DND-41 (cell line): ENCODE measurements around the gene MRPL14.

Source experiments
- ATAC-seq: fragments of 200-7000 bp; cut with Tn5 transposase; 3 replicates; pipeline ENCODE4 v1.9.1; 2021; ENCODE audit warnings: low read depth; ENCODE audit not compliant: insufficient read depth
- DNase-seq: peaks from one replicate; pipeline ENCODE4 v3.0.0-alpha.2; 2020
- H2AFZ ChIP-seq: 2 replicates; pipeline ENCODE4 v1.6.0; 2012; ENCODE audit warnings: low read depth, low read length
- H3K27ac ChIP-seq: 2 replicates; pipeline ENCODE4 v1.5.1; 2012; ENCODE audit warnings: low read length, inconsistent platforms
- H3K27me3 ChIP-seq: fragments of 200-600 bp; sonication (generic); 2 replicates; pipeline ENCODE4 v1.6.0; 2012; ENCODE audit warnings: low read length, mild to moderate bottlenecking, inconsistent platforms; ENCODE audit not compliant: insufficient read depth, poor library complexity
- H3K36me3 ChIP-seq: 2 replicates; pipeline ENCODE4 v1.5.1; 2012; ENCODE audit warnings: low read length, inconsistent platforms; ENCODE audit not compliant: insufficient read depth
- H3K4me1 ChIP-seq: 2 replicates; pipeline ENCODE4 v1.5.1; 2012; ENCODE audit warnings: mild to moderate bottlenecking, low read length; ENCODE audit not compliant: insufficient read depth
- H3K4me2 ChIP-seq: 2 replicates; pipeline ENCODE4 v1.6.0; 2012; ENCODE audit warnings: mild to moderate bottlenecking, moderate library complexity, low read length, inconsistent platforms; ENCODE audit not compliant: insufficient read depth
- H3K4me3 ChIP-seq, 2 experiments: fragments of 200-600 bp in 1 of 2; shearing (Covaris generic) in 1 of 2; 2 replicates each; pipeline ENCODE4 v1.5.1; 2012 to 2016; ENCODE audit warnings: inconsistent platforms in 2 of 2, low read length in 2 of 2, mild to moderate bottlenecking in 2 of 2, low read depth in 1 of 2, moderate library complexity in 1 of 2
- H3K79me2 ChIP-seq: 2 replicates; pipeline ENCODE4 v1.6.0; 2012; ENCODE audit warnings: low read length, inconsistent platforms; ENCODE audit not compliant: insufficient read depth
- H3K9ac ChIP-seq: 2 replicates; pipeline ENCODE4 v1.6.0; 2012; ENCODE audit warnings: low read depth, mild to moderate bottlenecking, inconsistent platforms, low read length, moderate library complexity
- H3K9me3 ChIP-seq: 2 replicates; pipeline ENCODE4 v1.5.1; 2012; ENCODE audit warnings: low read length, moderate library complexity, mild to moderate bottlenecking, inconsistent platforms; ENCODE audit not compliant: insufficient read depth, severe bottlenecking
- H4K20me1 ChIP-seq: 2 replicates; pipeline ENCODE4 v1.6.0; 2012; ENCODE audit warnings: low read length; ENCODE audit not compliant: insufficient read depth
- EZH2 ChIP-seq: IDR thresholded peaks from 3 replicates; pipeline ENCODE4 v1.6.1; 2012; ENCODE audit warnings: borderline replicate concordance, low read depth, mild to moderate bottlenecking, moderate library complexity, low read length, inconsistent platforms; ENCODE audit not compliant: severe bottlenecking
- TF ChIP-seq, protein P1 (sequence below): IDR thresholded peaks from 2 replicates; pipeline ENCODE4 v1.5.1; 2012; ENCODE audit warnings: borderline replicate concordance, low read length, moderate library complexity, mild to moderate bottlenecking; ENCODE audit not compliant: poor library complexity, severe bottlenecking; ENCODE audit errors: extremely low read depth

The MRPL14 gene

GRCh38 chr6:44101832-44102231, 25.4 kb downstream of the MRPL14 start:
- no peaks in the 10 kb centered on the region; the same call in 1 of the 2 replicates for H3K79me2 ChIP-seq
- ATAC-seq (no peak), DNase-seq (no peak)
- no peaks in the 10 kb centered on the region for H3K4me1 ChIP-seq
- H3K9me3 ChIP-seq, result no peaks in the 10 kb centered on the region
- peaks cover 35% of the 10 kb centered on the region for H4K20me1 ChIP-seq
- H3K27me3 ChIP-seq, result no peaks in the 10 kb centered on the region
- peaks cover 45% of the 10 kb centered on the region for H3K36me3 ChIP-seq
- H3K27ac ChIP-seq, result no peak overlapping the region
- no peak overlapping the region for H3K4me3 ChIP-seq
- TF ChIP-seq EZH2, result no peak
- TF ChIP-seq, protein P1, sequence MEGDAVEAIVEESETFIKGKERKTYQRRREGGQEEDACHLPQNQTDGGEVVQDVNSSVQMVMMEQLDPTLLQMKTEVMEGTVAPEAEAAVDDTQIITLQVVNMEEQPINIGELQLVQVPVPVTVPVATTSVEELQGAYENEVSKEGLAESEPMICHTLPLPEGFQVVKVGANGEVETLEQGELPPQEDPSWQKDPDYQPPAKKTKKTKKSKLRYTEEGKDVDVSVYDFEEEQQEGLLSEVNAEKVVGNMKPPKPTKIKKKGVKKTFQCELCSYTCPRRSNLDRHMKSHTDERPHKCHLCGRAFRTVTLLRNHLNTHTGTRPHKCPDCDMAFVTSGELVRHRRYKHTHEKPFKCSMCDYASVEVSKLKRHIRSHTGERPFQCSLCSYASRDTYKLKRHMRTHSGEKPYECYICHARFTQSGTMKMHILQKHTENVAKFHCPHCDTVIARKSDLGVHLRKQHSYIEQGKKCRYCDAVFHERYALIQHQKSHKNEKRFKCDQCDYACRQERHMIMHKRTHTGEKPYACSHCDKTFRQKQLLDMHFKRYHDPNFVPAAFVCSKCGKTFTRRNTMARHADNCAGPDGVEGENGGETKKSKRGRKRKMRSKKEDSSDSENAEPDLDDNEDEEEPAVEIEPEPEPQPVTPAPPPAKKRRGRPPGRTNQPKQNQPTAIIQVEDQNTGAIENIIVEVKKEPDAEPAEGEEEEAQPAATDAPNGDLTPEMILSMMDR, result no peak
- H3K4me2 ChIP-seq, result no peak overlapping the region
- H3K9ac ChIP-seq, result no peak overlapping the region
- H2AFZ ChIP-seq, result no peak overlapping the region

DNA sequence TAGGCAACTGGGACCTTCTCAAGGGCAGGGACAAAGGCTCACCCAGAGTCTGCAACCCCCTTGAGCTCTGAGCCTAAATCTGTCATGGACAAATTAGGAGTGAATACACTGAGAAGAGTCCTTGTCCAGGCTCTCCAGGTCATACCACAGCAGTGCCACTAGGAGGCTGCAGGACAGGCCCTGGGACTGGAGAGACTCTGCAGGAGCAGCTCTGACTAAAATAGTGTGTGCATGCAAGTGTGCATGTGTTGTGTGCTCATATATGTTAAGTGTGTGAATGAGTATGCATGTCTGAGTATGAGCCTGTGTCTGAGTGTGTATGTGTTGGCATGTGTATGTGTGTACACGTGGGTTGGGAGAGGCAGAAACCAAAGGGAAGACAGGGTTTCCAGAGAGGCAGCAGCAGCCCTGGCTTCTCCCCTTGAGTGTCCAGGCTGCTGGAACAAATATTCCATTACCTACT, 27.1 kb downstream of the MRPL14 start:
- DNase-seq, result peak; percentile 32
- Histone ChIP-seq H3K4me2 (no peak overlapping the region), H3K4me1 (no peaks in the 10 kb centered on the region), H3K4me3 (no peak overlapping the region), H3K79me2 (no peaks in the 10 kb centered on the region), H2AFZ (no peak overlapping the region), H3K9me3 (no peaks in the 10 kb centered on the region), H4K20me1 (peaks cover 36% of the 10 kb centered on the region), H3K36me3 (peaks cover 30% of the 10 kb centered on the region), H3K27me3 (no peaks in the 10 kb centered on the region), H3K27ac (no peak overlapping the region), H3K9ac (no peak overlapping the region)
- ATAC-seq, result peak; percentile 64
- TF ChIP-seq, protein P1, result peak; percentile 52
- no peak for TF ChIP-seq EZH2

DNA sequence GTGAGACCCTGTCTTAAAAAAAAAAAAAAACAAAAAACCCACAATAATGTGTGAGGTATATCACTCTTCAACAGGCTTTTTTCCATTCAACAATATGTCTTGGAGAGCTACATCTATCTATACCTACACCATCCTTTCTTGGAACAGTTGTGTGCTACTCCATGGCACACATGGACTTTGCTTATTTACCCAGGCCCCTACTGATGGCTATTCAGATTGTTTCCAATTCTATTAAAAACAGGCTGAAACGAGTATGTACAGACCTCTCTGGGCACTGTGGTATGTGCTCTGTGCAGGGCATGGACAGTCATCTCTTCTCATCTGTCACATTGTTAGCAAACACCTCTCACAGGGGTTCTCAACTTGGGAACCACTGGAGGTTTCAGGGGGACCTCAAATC, 28.1 kb downstream of the MRPL14 start:
- DNase-seq (no peak), ATAC-seq (no peak)
- no peak overlapping the region for H3K4me3 ChIP-seq
- H3K4me1 ChIP-seq, result no peaks in the 10 kb centered on the region
- H3K79me2 ChIP-seq, result no peaks in the 10 kb centered on the region
- H3K4me2 ChIP-seq, result no peak overlapping the region
- H2AFZ ChIP-seq, result no peak overlapping the region
- no peaks in the 10 kb centered on the region for H3K27me3 ChIP-seq
- H4K20me1 ChIP-seq, result peaks cover 36% of the 10 kb centered on the region
- H3K9ac ChIP-seq, result no peak overlapping the region
- TF ChIP-seq, protein P1, result no peak
- TF ChIP-seq EZH2, result no peak
- no peaks in the 10 kb centered on the region for H3K9me3 ChIP-seq
- H3K27ac ChIP-seq, result no peak overlapping the region
- peaks cover 26% of the 10 kb centered on the region for H3K36me3 ChIP-seq
